Gastroesophageal sphincter (tissue), 4 donors: Measurements from ENCODE around the gene PRM1. TPM values are rescaled to one million over a fixed set of nuclear protein-coding genes. Genes with fewer than 3 reads are reported as not detected.

Experiments used
- ATAC-seq: fragments of 150-250 bp; one replicate; pipeline ENCODE4 v1.9.1; 2016; ENCODE audit warnings: mild to moderate bottlenecking, moderate library complexity
- H3K27ac ChIP-seq, 4 donors: fragments of 200-600 bp; sonication (generic) in 3 of 4; 1 replicate in 3 of 4; 2 replicates in 1 of 4; pipeline ENCODE4 v1.5.1; 2016 to 2019
- H3K27me3 ChIP-seq: fragments of 200-600 bp; sonication (generic); one replicate; pipeline ENCODE4 v1.5.1; 2019
- H3K36me3 ChIP-seq, 2 donors: fragments of 200-600 bp; sonication (generic); one replicate each; pipeline ENCODE4 v1.5.1; 2019; ENCODE audit warnings: control low read depth in 1 of 2
- H3K4me1 ChIP-seq, 3 donors: fragments of 200-600 bp; sonication (generic); 1 replicate in 2 of 3; 2 replicates in 1 of 3; pipeline ENCODE4 v1.5.1; 2016 to 2019; ENCODE audit warnings: control low read depth in 2 of 3
- H3K4me3 ChIP-seq, 2 donors: fragments of 200-600 bp; sonication (generic); one replicate each; pipeline ENCODE4 v1.5.1; 2019; ENCODE audit warnings: mild to moderate bottlenecking in 1 of 2, moderate library complexity in 1 of 2
- H3K9me3 ChIP-seq, 3 donors: fragments of 200-600 bp; sonication (generic); one replicate each; pipeline ENCODE4 v1.5.1; 2017 to 2019; ENCODE audit warnings: control low read depth in 2 of 3
- CTCF ChIP-seq, 4 experiments: fragments of 200-600 bp in 2 of 4; fragments of 450-650 bp in 2 of 4; sonication (generic) in 1 of 4; IDR thresholded peaks; one replicate each; pipeline ENCODE4 v1.5.1; 2017 to 2019; ENCODE audit warnings: antibody characterized with exemption in 4 of 4, mild to moderate bottlenecking in 2 of 4, moderate library complexity in 2 of 4
- EP300 ChIP-seq: sonication (generic); formaldehyde crosslinking; IDR thresholded peaks from one replicate; pipeline ENCODE4 v1.6.1; 2017; ENCODE audit warnings: antibody characterized with exemption, mild to moderate bottlenecking
- POLR2A ChIP-seq, 2 donors: fragments of 450-650 bp; IDR thresholded peaks; one replicate each; pipeline ENCODE4 v1.6.1; 2017; ENCODE audit warnings: antibody characterized with exemption in 2 of 2, mild to moderate bottlenecking in 2 of 2, moderate library complexity in 1 of 2
- POLR2AphosphoS5 ChIP-seq: sonication (generic); formaldehyde crosslinking; IDR thresholded peaks from one replicate; pipeline ENCODE4 v1.6.1; 2017; ENCODE audit warnings: antibody characterized with exemption
- WGBS, 2 donors: methylation state at CpG; one replicate each; pipeline ENCODE4 v1.1.5; 2018; ENCODE audit warnings: low coverage in 1 of 2; 5-methylcytosine and 5-hydroxymethylcytosine counted together
- total RNA-seq, 4 donors: library from RNA; depleted of rRNA; stranded (reverse); fragments of >200 nt; gene quantifications; one replicate each; pipeline ENCODE4 v1.1.0, GENCODE V29; 2016

The PRM1 gene
- not detected for total RNA-seq

- Histone ChIP-seq H3K4me3 (no peak within 1 kb of the TSS), H3K27me3 (no peaks in the 10 kb centered on the region), H3K36me3 (no peaks in the 10 kb centered on the region), H3K9me3 (peaks cover 0 to 3% (median 0%) of the 10 kb centered on the region in 3 donors), H3K27ac (no peak within 1 kb of the TSS), H3K4me1 (peaks cover 0 to 4% (median 0%) of the 10 kb centered on the region in 3 donors)
- 79 to 87% methylated on average over 3 to 15 of the region's 25 CpGs for WGBS, 2 donors
- ATAC-seq, result no peak
- no peak for TF ChIP-seq CTCF (IDR thresholded peaks at IDR 0.05)
- TF ChIP-seq POLR2AphosphoS5, result no peak
- no peak for TF ChIP-seq EP300
- TF ChIP-seq POLR2A (IDR thresholded peaks at IDR 0.05), result no peak
These were observed at the start of gene PRM1 for GRCh38 chr16:11280616-11281522. PRM1 (minus strand) TSS chr16:11281330; CDS start chr16:11281238, 92 bp downstream.

GRCh38 chr16:11330526-11331237 lies 49.6 kb upstream of the PRM1 start:
- WGBS, 2 donors, result 75 to 91% methylated on average over 1 to 5 of the region's 5 CpGs

GRCh38 chr16:11329891-11330290 lies 48.8 kb upstream of the PRM1 start:
- H3K4me3 ChIP-seq, result no peak overlapping the region
- no peaks in the 10 kb centered on the region for H3K9me3 ChIP-seq
- H3K27ac ChIP-seq, result peak overlapping the region in 1 of 4 donors; percentile 31
- no peaks in the 10 kb centered on the region for H3K36me3 ChIP-seq
- 33 to 63% methylated on average over 1 of the region's 3 CpGs for WGBS, 2 donors
- no peak for ATAC-seq
- H3K4me1 ChIP-seq, result peaks cover 0 to 20% (median 8%) of the 10 kb centered on the region in 3 donors
- TF ChIP-seq CTCF (IDR thresholded peaks at IDR 0.05), result no peak
- TF ChIP-seq EP300, result no peak
- no peak for TF ChIP-seq POLR2A (IDR thresholded peaks at IDR 0.05)
- no peak for TF ChIP-seq POLR2AphosphoS5
- no peaks in the 10 kb centered on the region for H3K27me3 ChIP-seq

More at GRCh38 chr16:11330526-11331237, 49.6 kb upstream of the PRM1 start:
- TF ChIP-seq EP300 (no peak), CTCF (IDR thresholded peaks at IDR 0.05) (no peak), POLR2AphosphoS5 (no peak)
- H3K4me3 ChIP-seq, result no peak overlapping the region
- no peak overlapping the region for H3K27ac ChIP-seq
- H3K9me3 ChIP-seq, result no peaks in the 10 kb centered on the region
- no peaks in the 10 kb centered on the region for H3K36me3 ChIP-seq
- no peaks in the 10 kb centered on the region for H3K27me3 ChIP-seq
- H3K4me1 ChIP-seq, result peaks cover 0 to 20% (median 8%) of the 10 kb centered on the region in 3 donors
- no peak for ATAC-seq

- Histone ChIP-seq H3K27me3 (no peaks in the 10 kb centered on the region), H3K36me3 (no peaks in the 10 kb centered on the region), H3K9me3 (no peaks in the 10 kb centered on the region), H3K4me1 (peaks cover 0 to 20% (median 8%) of the 10 kb centered on the region in 3 donors), H3K27ac (peak overlapping the region in 2 of 4 donors; percentile 31 to 46), H3K4me3 (no peak overlapping the region)
- no peak for ATAC-seq
- 0 to 7% methylated on average over 4 to 6 of the region's 6 CpGs for WGBS, 2 donors
- no peak for TF ChIP-seq POLR2AphosphoS5
- TF ChIP-seq POLR2A (IDR thresholded peaks at IDR 0.05), result no peak
These were observed 48.0 kb upstream of the PRM1 start for GRCh38 chr16:11329071-11329491.
